ENCODE results near the gene CRISPLD2.
"Not testable (repeated sequence)": the region's sequence is repeated elsewhere in the genome, so short reads cannot be mapped to it uniquely, and the experiment has no call there.

CRISPLD2 gene

GRCh38 chr16:84840687-84841627 is 21.2 kb downstream of the CRISPLD2 start:
- DNase-seq (ENCODE audit: low spot score) = no peak

- DNase-seq (ENCODE audit: low spot score) = no peak
Observed at GRCh38 chr16:84841787-84842300, 22.1 kb downstream of the CRISPLD2 start.

- DNase-seq (ENCODE audit: low spot score) = no peak
Observed at GRCh38 chr16:84842516-84843148, 22.8 kb downstream of the CRISPLD2 start.

- no peak for DNase-seq (ENCODE audit: low spot score)
Observed at GRCh38 chr16:84843149-84844048, 23.6 kb downstream of the CRISPLD2 start.

GRCh38 chr16:84844049-84844350 is 24.2 kb downstream of the CRISPLD2 start:
- no peak for DNase-seq (ENCODE audit: low spot score)

GRCh38 chr16:84844559-84845495 is 25.0 kb downstream of the CRISPLD2 start:
- no peak for DNase-seq (ENCODE audit: low spot score)

- no peak for DNase-seq (ENCODE audit: low spot score)
Observed at GRCh38 chr16:84845496-84846002, 25.8 kb downstream of the CRISPLD2 start.

- no peak for DNase-seq (ENCODE audit: low spot score)
Observed at GRCh38 chr16:84847564-84848355, 28.0 kb downstream of the CRISPLD2 start.

GRCh38 chr16:84848986-84849634 is 29.3 kb downstream of the CRISPLD2 start:
- DNase-seq (ENCODE audit: low spot score) = no peak

GRCh38 chr16:84849751-84850150 is 30.0 kb downstream of the CRISPLD2 start:
- DNase-seq (ENCODE audit: low spot score) = no peak

GRCh38 chr16:84850714-84851113 is 30.9 kb downstream of the CRISPLD2 start:
- no peak for DNase-seq (ENCODE audit: low spot score)

- DNase-seq (ENCODE audit: low spot score) = peak; percentile 92
Observed at GRCh38 chr16:84851192-84852127, 31.7 kb downstream of the CRISPLD2 start.

GRCh38 chr16:84853534-84853933 is 33.7 kb downstream of the CRISPLD2 start:
- no peak for DNase-seq (ENCODE audit: low spot score)

- DNase-seq (ENCODE audit: low spot score) = no peak
Observed at GRCh38 chr16:84854759-84855158, 35.0 kb downstream of the CRISPLD2 start.

- DNase-seq (ENCODE audit: low spot score) = not testable (repeated sequence)
Observed at GRCh38 chr16:84855435-84856202, 35.8 kb downstream of the CRISPLD2 start.

- DNase-seq (ENCODE audit: low spot score) = not testable (repeated sequence)
Observed at GRCh38 chr16:84856203-84856581, 36.4 kb downstream of the CRISPLD2 start.

GRCh38 chr16:84856811-84857210 is 37.0 kb downstream of the CRISPLD2 start:
- not testable (repeated sequence) for DNase-seq (ENCODE audit: low spot score)

- no peak for DNase-seq (ENCODE audit: low spot score)
Observed at GRCh38 chr16:84859681-84860080, 39.9 kb downstream of the CRISPLD2 start.

Measured in HuH-7.5 (cell line).